GM12865 (cell line): Measurements from ENCODE around the gene KRTAP9-3.
"Not testable (repeated sequence)": the region's sequence is repeated elsewhere in the genome, so short reads cannot be mapped to it uniquely, and the experiment has no call there.

Experiments used
- DNase-seq: peaks from one replicate; pipeline ENCODE4 v3.0.0; 2010; ENCODE audit warnings: low read depth
- H3K4me3 ChIP-seq: 2 replicates; pipeline ENCODE4 v1.5.1; 2011; ENCODE audit warnings: mild to moderate bottlenecking, low read depth, low read length, control low read depth
- CTCF ChIP-seq: IDR thresholded peaks from 2 replicates; pipeline ENCODE4 v1.5.1; 2011; ENCODE audit warnings: low read length, control low read depth, low read depth, inconsistent platforms; ENCODE audit not compliant: insufficient read depth; ENCODE audit errors: missing control alignments

The KRTAP9-3 gene

GRCh38 chr17:41256291-41256685 lies 24.0 kb downstream of the KRTAP9-3 start:
- no peak for TF ChIP-seq CTCF
- DNase-seq = no peak

GRCh38 chr17:41258406-41258805 lies 26.2 kb downstream of the KRTAP9-3 start:
- no peak for DNase-seq
- TF ChIP-seq CTCF = no peak
- no peak overlapping the region for H3K4me3 ChIP-seq

More at GRCh38 chr17:41256291-41256685, 24.0 kb downstream of the KRTAP9-3 start:
- no peak overlapping the region for H3K4me3 ChIP-seq

- TF ChIP-seq CTCF = no peak
- no peak overlapping the region for H3K4me3 ChIP-seq
- DNase-seq = no peak
These were observed 31.0 kb downstream of the KRTAP9-3 start for GRCh38 chr17:41263212-41263611.

GRCh38 chr17:41264599-41264998 lies 32.4 kb downstream of the KRTAP9-3 start:
- H3K4me3 ChIP-seq = no peak overlapping the region
- no peak for DNase-seq
- no peak for TF ChIP-seq CTCF

DNA sequence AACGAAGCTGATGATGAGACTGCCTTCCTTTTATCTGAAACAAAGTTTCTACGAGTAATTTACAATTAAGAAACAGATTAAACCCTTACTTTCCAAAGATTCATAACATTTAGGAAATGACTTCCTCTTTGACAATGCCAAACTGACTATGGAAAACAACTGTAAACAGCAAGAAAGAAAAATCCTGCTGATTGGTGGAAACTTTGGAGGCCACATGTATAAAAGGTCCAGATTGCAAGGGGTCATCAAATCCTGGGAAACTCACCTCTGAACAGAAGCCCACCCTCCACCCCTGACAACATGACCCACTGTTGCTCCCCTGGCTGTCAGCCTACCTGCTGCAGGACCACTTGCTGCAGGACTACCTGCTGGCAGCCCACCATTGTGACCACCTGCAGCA lies 32.8 kb downstream of the KRTAP9-3 start, which contains the start of gene KRTAP9-6:
Gene KRTAP9-6 (plus strand): TSS at position 301 of the 400 bp plus-strand sequence. CDS start 0 bp downstream, at position 301.
- no peak for TF ChIP-seq CTCF
- DNase-seq = no peak
- no peak within 1 kb of the TSS for H3K4me3 ChIP-seq

DNA sequence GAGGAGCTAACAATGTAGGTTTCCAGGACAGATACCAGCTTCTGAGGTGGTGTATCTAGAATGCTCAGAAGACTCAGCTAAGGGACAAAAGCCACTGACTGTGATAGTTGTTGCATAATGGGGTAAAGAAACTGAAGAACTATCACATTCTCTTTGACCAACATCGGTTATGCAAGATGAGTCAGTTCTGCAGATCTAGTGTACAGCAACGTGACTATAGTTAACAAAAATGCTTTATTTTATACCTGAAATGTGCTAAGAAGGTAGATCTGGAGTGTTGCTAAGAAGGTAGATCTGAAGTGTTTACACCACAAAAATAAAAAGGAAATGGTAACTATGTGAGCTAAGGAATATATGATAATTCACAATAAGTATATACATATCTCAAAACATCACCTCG lies 35.5 kb downstream of the KRTAP9-3 start:
- TF ChIP-seq CTCF = no peak
- no peak for DNase-seq
- no peak overlapping the region for H3K4me3 ChIP-seq

DNA sequence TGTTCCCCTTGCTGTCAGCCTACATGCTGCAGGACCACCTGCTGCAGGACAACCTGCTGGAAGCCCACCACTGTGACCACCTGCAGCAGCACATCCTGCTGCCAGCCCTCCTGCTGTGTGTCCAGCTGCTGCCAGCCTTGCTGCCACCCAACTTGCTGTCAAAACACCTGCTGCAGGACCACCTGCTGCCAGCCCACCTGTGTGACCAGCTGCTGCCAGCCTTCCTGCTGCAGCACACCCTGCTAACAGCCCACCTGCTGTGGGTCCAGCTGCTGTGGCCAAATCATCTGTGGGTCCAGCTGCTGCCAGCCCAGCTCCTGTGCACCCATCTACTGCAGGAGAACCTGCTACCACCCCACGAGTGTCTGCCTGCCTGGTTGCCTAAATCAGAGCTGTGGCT lies 39.1 kb downstream of the KRTAP9-3 start:
- not testable (repeated sequence) for DNase-seq, H3K4me3 ChIP-seq
